BJ (cell line): ENCODE measurements around the gene CHCHD6. TPM values are rescaled to one million over a fixed set of nuclear protein-coding genes. Genes with fewer than 3 reads are reported as not detected.

Source experiments
- CTCF ChIA-PET: fragments of 350-600 bp; formaldehyde crosslinking; extraction: SDS; loops from one replicate; lab custom pipeline; 2021; ENCODE audit warnings: antibody characterized with exemption, inconsistent platforms; lab: Yijun Ruan, JAX
- POLR2A ChIA-PET: fragments of 300-600 bp; sonication (Branson Sonifier 250); formaldehyde crosslinking; extraction: SDS; loops from one replicate; lab custom pipeline; 2021; ENCODE audit warnings: antibody characterized with exemption; lab: Charles Lee
- DNase-seq: peaks from one replicate; pipeline ENCODE4 v3.0.0-alpha.2; 2011; ENCODE audit warnings: low read depth
- H3K27me3 ChIP-seq: 2 replicates; pipeline ENCODE4 v1.6.0; 2011; ENCODE audit warnings: low read length; ENCODE audit not compliant: control insufficient read depth, insufficient read depth
- H3K36me3 ChIP-seq: 2 replicates; pipeline ENCODE4 v1.5.1; 2011; ENCODE audit warnings: low read length; ENCODE audit not compliant: control insufficient read depth, insufficient read depth
- H3K4me3 ChIP-seq: 2 replicates; pipeline ENCODE4 v1.5.1; 2011; ENCODE audit warnings: low read depth, mild to moderate bottlenecking, control low read depth, low read length
- CTCF ChIP-seq: IDR thresholded peaks from 2 replicates; pipeline ENCODE4 v1.5.1; 2011; ENCODE audit warnings: low read depth, mild to moderate bottlenecking, control low read depth, inconsistent platforms, low read length, moderate library complexity; ENCODE audit not compliant: insufficient read depth
- polyA plus RNA-seq: library from polyadenylated mRNA; depleted of rRNA; stranded (reverse); fragments of >200 nt; gene quantifications from 2 replicates; pipeline ENCODE4 v1.2.3, GENCODE V29; 2011

CHCHD6 gene
- polyA plus RNA-seq, 1 experiment, result 23.7 TPM

GRCh38 chr3:126964261-126964660 lies 260.2 kb downstream of the CHCHD6 start:
- ChIA-PET CTCF (interaction anchor here (1.3 kb wide), 1 partner anchor 18 kb away, joined by 5 read pairs; the partner anchor contains the start of gene PLXNA1), POLR2A (interaction anchor here (0.6 kb wide), 1 partner anchor 93 kb away, joined by 7 read pairs; no protein-coding TSS in a partner anchor)
- Histone ChIP-seq H3K36me3 (no peaks in the 10 kb centered on the region), H3K27me3 (no peaks in the 10 kb centered on the region), H3K4me3 (no peak overlapping the region)
- DNase-seq, result no peak
- TF ChIP-seq CTCF, result no peak

- no peak for TF ChIP-seq CTCF
- CTCF ChIA-PET, result interaction anchor here (0.7 kb wide), 1 partner anchor 225 kb away, joined by 4 read pairs; no protein-coding TSS in a partner anchor
- POLR2A ChIA-PET, result no interaction called here
- Histone ChIP-seq H3K27me3 (no peaks in the 10 kb centered on the region), H3K4me3 (no peak overlapping the region), H3K36me3 (no peaks in the 10 kb centered on the region)
- DNase-seq, result no peak
These were observed 260.9 kb downstream of the CHCHD6 start for GRCh38 chr3:126964950-126965349.

GRCh38 chr3:126965526-126966080 lies 261.6 kb downstream of the CHCHD6 start:
- no peak for TF ChIP-seq CTCF
- DNase-seq, result no peak
- ChIA-PET POLR2A (no interaction called here), CTCF (interaction anchor here (0.7 to 1.4 kb wide), 2 partner anchors 214 to 226 kb away, joined by 3 to 4 read pairs; no protein-coding TSS in a partner anchor)
- H3K27me3 ChIP-seq, result no peaks in the 10 kb centered on the region
- H3K36me3 ChIP-seq, result no peaks in the 10 kb centered on the region
- H3K4me3 ChIP-seq, result no peak overlapping the region

- ChIA-PET POLR2A (no interaction called here), CTCF (interaction anchor here (1.4 to 1.7 kb wide), 2 partner anchors 14 to 577 kb away, joined by 3 to 4 read pairs; no protein-coding TSS in a partner anchor)
- TF ChIP-seq CTCF, result no peak
- H3K27me3 ChIP-seq, result no peaks in the 10 kb centered on the region
- H3K36me3 ChIP-seq, result no peaks in the 10 kb centered on the region
- no peak for DNase-seq
- no peak overlapping the region for H3K4me3 ChIP-seq
These were observed 263.3 kb downstream of the CHCHD6 start for GRCh38 chr3:126967386-126967785.

GRCh38 chr3:126968391-126969390 lies 264.7 kb downstream of the CHCHD6 start:
- Histone ChIP-seq H3K4me3 (no peak overlapping the region), H3K36me3 (no peaks in the 10 kb centered on the region), H3K27me3 (no peaks in the 10 kb centered on the region; the same call in 1 of the 2 replicates)
- DNase-seq, result no peak
- ChIA-PET POLR2A (no interaction called here), CTCF (interaction anchor here (1.2 to 1.8 kb wide), 4 partner anchors 9 to 13 kb away, joined by 3 to 6 read pairs (median 4); no protein-coding TSS in a partner anchor)
- TF ChIP-seq CTCF, result no peak
